GM19468 (cell line): ENCODE results near the gene PRKCZ.

ENCODE experiments used
- ATAC-seq: cut with Tn5 transposase; IDR thresholded peaks from one replicate; pipeline ENCODE4 v1.9.1; 2021; ENCODE audit warnings: mild to moderate bottlenecking, moderate library complexity, moderate number of reproducible peaks; ENCODE audit not compliant: unreplicated experiment; ENCODE audit errors: extremely low read depth

PRKCZ gene

DNA sequence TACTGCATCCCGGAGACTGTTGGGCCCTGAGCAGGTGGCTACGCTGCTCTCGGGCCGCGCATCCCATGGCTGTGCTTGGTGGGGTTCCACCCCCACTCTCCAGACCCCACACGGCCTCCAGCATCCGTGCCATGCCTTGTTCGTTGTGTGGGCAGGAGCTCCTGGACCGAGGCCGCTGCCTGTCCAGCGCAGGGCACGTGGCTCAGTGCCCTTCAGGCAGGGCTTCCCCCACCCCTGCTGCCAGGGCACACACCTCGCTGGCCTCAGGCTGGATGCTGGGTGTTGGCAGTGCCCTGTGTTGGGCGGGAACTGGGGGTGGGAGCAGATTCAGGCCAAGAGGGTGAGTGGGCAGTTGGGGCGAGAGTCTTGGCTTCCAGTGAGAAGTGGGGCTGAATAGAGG lies 9.9 kb downstream of the PRKCZ start:
- ATAC-seq = no peak

DNA sequence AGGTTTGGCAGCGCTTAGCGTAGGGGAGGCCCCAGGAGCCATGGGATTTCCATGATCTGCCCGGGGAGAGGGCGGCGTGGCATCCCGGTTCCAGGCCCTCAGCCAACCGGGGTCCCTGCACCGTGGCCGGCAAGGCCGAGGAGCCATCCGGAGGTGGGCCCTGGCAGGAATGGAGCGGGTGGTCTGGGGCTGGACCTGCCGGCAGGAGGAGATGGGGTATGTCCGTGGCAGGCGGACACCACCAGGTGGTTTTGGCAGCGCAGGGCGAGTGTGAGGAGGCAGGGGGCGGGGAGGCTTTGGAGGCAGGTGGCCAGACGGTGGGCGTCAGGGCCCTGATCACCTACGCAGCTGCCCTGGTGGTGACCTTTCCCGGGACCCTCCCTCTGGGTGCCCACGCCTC lies 10.3 kb downstream of the PRKCZ start:
- ATAC-seq = no peak

DNA sequence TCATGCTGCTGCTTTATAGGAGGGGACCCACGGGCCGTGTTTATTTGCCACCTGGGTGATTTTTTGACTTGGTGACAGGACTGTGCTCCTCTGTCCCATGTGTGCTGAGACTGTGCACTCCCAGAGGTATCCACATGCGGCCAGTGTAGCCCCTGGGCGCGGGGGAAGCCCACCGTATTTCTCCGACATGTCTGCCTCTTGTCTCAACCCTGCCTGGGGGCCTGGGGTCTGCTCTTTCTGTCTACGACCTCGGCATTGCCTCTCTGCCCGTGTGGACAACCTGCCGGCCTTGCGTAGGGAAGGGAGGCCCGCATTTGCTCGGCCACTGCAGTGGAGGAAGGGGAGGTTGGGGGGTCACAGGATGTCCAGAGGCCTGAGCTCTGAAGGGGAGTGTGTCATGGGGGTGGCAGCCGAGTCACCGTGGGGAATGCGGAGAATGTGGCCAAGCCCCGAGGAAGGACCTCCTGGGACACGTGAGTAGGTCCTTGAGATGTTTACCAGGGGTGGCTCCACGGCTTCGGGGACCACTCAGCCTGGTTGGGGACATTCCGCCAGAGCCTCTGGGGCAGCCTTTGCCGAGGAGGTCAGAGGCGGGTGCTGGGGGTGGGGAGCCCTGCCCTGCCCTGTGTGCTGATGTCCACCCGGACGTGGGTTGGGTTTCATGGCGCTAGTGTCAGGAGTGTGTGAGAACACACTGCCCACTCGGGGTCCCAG lies 11.0 kb downstream of the PRKCZ start:
- ATAC-seq = no peak

DNA sequence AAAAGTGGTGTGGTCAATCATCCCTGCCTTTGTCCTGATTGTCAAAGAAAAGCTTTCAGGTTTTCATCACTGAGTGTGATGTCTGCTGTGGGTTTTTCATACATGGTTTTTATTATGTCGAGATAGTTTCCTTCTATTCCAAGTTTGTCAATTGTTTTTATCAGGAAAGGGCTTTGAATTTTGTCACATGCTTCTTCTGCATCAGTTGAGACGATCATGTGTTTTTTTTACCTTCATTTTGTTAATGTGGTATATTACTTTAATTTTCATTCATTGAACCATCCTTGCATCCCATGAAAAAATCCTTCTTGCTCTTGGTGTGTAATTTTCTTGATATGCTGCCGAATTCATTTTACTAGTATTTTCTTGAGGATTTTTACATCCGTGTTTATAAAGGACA lies 15.5 kb downstream of the PRKCZ start:
- no peak for ATAC-seq

DNA sequence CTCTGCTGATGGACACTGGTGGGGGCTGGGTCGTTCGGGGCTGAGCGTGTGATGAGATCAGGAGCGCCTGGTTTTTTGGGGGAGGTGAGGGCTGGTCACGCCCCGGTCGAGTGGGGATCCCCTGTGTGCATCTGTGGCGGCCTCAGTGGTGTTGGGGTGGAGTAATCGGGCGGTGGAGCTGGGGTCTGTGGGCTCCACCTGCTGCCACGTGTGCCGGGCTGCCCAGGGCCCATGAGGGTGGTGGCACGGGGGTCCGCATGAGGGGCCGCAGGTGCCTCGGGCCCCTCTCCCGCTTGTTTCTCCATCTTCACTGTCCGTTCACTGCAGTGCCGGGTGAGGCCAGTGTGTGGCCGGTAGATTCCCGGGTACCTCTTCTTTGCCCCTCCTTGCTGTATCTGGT lies 17.2 kb downstream of the PRKCZ start:
- ATAC-seq = no peak

DNA sequence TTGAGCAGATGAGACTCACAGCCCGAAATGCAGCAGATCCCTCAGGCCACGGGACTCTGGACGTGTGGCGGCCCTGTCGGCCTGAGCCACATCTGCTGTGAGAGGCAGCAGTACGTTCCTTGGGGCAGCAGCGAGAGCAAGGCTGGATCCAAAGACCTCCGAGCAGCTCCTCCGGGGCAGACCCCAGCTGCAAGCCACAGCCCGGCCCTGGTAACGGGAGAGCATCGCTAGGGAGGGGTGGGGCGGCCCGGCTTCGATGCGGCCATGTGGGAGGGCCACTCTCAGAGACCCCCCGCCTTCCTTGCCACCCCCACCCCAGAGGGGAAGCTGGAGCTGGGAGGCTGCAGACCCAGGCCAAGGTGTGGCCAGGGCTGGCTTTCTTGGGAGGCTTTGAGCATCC lies 17.8 kb downstream of the PRKCZ start:
- ATAC-seq = no peak

DNA sequence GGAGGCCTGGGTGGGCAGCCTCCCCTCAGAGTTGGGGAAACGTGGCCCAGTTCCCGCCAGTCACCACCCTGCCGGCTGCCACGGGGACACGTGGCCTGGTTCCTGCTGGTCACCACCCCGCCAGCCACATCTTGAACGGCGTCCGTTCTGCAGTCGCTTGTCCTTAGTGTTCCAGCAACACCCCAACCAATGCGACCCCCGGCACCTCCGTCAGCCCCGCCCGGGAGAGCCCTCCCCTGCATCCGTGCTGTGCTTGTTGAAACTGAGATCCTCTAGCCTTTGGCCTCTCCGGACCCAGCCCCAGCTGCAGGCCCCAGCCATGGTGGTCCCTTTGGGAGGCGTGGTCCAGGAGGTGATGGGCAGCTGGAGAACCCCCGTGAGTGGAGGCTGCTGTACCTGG lies 18.7 kb downstream of the PRKCZ start:
- ATAC-seq = no peak

DNA sequence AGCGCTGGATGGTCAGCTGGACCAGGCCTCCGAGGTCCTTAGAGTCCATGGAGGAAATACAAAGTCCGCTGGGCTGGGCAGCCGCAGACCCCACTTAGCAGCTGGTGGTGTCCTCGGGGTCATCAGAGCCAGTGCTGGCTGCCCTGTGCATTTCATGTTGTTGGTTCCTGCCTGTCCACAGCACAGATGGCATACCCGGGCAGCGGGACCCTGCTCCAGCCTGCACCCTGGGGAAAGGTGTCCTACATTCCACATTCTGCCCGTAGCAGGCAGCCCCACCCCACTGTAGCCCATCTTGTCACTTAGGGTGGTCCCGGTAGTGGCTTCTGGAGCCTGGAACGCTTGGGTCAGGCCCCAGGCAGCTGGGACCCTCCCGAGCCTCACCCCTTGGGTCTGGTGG lies 19.8 kb downstream of the PRKCZ start:
- ATAC-seq = no peak

DNA sequence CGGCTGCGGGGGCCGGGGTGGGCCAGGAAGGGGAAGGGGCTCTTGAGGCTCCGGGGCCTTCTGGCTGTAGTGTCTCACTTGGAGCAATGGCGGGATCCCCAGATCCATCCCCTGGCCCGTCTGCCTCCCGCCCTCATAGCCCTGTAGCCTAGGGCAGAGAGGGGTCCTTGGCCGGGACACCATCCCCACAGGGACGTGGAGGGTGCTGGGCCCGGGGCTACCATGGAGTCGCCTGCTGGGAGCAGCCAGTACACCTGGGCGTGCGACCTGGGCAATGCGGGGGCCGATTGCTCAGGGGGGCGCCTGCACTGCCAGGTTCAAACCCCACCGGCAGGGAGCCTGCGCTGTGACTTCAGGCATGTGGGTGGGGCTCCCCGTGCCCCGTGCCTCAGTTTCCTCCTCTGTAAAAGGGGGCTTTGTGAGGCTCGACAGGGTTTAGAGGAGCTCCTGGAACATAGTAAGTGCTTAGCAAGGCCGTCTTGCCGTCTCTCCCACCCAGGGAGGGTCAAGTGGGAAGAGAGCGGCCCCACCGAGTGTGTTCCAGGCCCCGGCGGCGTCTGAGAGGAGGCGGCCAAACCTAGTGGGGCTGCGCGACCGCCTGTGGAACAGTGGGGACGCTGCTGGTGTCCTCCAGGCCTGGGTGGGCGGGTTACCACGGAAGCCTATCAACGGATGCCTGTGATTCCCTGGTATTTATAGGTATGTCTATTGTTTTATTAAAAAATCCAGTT lies 20.8 kb downstream of the PRKCZ start:
- ATAC-seq = no peak

DNA sequence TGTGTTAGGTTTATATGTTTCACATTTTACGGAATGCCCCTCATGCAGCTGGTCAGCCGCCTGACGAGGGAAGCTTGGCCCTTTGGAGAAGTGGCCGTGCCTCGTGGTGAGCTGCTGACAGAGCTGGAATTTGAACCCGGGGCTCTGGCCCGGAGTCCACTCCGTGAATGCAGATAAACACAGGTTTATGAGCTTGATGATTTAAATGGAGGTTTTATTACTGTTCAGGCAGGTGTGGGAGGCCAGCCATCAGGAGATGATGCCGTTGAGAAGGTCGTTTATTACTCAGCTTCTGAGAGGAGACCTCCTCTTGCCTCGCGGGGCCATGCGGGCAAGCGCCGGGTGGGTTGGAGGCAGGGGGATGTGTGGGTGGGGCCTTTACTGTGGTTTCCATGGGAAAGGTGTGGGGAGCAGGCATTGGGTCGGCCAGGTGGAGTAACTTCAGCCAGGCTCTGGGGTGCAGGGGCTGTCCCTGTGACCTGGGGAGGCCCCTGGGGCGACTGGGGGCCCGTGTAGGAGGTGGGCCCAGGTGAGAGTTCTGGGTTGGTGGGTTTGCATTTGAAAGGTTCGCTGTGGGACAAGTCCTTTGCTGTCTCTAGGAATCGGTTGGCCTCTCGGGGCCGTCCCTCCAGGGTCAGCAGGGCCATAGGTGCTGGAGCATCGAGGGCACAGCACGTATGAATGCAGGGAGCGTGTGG lies 22.0 kb downstream of the PRKCZ start:
- no peak for ATAC-seq

DNA sequence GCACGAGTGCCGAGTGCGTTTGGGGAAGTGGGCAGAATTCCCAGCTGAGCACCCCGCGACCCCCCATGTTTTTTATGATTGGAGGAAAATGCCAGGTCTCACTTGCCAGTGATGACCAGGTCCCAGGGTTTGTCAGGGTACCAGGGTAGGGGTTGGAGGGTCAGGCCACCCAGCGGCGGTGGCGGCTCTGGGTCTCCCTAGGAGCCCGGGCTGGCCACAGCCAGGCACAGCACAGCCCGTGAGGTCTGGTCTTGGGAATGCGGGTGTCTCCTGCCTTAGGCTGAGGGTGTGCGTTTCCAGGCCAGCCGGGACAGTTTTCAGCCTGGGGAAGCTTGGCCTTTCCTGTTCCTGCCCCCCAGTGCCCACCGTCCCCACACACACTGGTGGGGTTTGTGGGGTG lies 22.7 kb downstream of the PRKCZ start:
- ATAC-seq = no peak

DNA sequence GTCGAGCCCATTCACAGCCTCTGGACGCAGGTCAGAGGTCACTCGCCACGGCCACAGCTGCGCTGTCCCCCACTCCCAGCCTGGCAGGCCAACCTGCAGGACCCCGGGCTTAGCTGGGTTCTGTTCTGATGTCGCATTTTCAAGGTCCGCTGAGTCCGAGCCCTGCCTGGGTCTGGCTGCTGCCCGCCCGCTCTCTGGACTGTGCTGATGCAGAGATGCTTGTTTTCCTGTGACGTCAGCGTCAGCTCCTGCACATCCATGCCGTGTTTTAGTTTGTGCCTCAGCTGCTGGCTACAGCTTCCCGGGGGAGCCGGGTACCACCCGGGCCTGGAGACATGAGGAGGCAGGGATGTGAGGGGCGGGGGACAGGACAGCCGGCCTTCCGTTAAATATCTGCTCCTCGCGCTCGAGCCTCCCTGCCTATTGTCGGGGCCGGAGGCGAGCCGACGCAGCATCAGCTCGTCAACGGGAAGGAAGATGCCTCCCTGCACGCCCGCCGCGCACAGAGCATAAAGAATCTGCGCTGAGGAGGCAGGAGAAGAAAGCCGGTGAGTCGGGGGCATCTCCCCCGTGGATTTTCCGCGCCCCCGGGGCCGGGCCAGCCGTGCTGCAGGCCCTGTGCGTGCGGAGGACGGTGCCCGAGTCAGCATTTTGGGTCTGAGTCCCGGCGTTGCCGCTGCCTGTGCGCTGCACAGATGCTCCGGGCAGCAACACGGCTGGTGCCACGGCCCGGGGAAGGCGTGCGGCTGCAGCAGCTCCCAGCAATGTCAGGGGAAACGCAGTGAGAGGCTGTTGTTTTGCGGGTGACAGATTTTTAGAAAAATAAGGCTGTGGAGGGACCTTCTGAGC lies 23.4 kb downstream of the PRKCZ start:
- no peak for ATAC-seq

DNA sequence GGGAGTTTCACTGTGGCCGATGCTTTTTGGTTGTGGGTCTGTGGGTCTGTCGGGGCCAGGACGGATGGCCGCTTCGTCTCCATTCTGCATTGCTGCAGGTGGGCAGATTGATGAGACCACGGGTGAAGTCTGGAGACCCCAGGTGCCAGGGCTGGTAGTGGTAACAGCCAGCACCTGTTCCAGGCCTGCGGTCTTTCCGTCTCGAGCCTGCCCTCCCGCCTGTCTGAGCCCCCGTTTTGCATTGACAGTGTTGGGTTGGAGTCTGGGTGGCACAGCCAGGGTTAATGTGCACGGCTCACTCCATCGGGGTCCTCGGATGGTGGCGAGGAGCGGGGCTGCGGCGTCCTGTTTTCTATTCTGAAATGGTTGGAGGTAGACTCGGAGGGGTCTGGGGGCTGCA lies 24.2 kb downstream of the PRKCZ start:
- no peak for ATAC-seq

DNA sequence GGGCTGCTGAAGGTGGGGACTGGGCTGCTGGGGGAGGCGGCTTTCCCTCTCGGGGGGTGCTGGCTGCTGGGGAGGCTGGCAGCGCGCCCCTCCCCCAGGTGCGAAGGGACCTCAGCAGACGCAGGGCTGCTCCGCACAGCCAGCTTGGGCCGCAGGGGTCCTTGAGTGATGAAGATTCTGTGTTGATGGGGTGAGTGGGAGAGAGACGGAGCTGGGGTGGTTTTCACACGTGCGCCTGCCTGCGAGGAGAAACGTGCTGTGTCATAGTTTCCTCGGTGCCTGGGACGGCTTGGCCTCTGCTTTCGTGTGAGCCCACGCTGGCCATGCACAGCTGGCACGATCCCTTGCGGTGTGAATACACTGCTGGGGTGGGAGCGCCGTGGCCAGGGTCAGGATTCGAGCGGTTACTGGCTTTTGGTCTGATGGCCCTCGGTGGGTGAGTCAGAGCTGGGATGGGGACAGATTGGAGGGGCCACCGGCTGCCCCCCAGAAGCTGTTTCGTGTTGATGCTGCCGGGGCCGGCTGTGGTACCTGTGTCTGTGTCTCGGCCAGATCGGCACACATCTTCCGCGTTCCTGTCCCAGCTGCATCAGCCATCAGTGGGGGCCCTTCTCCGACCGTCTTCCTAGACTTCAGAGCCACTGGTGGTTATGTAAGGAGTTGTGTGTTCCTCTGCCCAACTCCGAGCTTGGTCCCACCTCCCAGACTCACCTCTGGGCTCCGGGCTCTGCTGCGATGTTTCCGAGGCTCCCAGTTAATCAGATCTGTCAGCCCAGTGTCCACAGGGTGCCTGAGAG lies 24.9 kb downstream of the PRKCZ start:
- no peak for ATAC-seq

DNA sequence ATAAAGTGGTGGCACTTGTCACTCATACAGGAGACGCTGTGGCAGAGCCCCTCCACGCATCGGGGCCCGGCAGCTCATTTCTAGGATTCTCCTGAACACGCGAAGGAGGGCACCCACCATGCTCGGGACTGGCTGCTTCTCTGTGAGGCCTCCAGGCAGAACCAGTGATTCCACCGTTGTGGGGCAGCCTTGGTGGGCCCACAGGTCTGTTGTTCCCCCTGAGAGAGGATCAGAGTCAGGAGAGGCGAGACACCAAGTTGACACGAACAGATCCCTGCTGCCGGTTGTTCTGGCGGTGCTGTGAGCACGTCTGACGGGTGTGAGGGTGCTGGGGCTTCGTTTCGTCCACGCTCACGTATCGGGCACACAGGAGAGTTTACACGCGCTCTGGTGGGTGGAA lies 26.6 kb downstream of the PRKCZ start:
- ATAC-seq = no peak

DNA sequence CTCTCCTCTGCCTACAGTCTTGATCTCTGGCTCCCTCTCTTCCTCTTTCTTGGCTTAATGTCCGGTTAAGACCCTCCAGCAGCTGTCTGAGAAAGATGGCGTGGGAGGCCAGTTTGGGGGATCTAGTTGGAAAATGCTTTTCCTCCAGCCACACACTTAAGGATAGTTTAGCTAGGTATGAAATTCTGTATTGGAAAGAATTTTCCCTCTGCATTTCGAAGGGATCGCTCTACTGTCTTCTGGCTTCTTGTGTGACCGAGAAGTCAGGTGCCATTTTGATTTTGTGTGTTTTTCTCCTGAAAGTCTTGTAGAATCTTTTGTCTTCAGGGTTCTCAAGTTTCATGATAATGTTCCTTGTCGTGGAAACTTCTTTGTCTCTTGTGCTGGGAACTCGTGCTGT lies 28.0 kb downstream of the PRKCZ start:
- no peak for ATAC-seq

DNA sequence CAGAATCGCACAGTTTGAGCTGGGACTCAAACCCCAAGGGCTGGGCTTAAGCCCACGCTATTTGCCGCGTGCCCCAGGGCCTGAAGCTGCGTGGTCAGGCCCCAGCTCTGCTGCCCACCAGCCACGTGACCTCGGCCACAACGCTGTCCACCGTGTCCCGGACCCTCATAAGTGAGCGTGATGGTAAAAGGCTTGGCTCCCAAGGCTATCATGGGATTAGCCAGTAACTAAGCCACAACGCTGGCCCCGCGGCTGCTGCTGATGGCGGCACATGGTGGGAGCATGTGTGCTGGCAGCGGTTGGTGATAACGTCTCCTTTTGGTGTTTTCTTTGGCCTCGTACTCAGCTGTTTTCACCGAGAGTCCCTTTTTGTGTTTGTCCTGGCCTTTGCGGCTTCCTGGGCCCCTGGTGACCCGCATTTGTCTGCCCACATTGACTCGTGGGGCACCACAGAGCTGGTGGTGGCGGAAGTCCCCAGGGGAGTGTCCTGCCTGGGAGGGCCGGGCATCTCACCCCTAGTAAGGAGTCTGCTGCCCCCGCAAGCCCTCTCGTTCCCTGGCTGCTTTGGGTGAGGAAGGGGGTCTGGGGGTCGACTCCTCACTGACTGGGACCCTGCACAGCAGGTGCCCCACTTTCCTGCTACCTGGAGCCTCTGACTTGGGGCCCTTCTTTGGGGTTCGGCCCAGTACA lies 29.3 kb downstream of the PRKCZ start:
- no peak for ATAC-seq

DNA sequence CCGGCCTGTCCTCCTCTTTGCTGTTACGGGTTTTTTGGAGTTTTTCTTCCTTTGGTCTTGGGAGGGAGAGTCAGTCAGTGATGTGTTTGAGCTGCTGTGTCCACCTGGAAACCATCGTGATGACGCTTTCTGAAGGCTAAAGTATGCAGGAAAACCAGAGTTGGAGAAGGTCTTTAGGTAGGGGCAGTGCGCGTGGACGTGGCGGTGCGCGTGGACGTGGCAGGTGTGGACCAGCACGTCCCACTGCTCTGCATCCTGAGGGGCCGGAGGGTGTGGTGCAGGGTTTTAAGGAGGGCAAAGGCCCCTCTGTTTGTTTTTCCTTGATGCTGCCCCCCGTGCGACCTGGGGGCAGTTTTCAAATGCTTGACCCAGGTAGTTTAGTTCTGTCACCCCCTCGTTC lies 29.9 kb downstream of the PRKCZ start:
- no peak for ATAC-seq

DNA sequence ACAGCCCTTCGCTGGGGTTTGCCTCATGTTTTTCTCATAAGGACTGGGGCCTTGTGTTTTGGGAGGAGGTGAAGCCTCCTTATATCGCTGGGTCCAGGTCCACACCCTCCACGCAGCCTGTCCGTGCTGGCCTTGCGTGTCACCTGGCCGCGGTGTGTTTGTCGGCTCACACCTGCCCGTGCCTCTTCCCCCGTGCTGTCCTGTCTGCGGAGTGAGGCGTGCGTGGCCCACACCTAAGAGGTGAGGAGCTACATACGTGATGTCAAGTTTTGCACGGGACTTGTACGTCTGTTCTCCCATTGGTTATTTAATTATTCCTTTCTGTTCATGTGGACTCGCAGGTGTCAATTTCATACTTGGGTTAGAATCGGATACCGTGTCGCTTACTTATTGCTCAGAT lies 30.7 kb downstream of the PRKCZ start:
- ATAC-seq = no peak
